GM19468 (cell line): ENCODE results near the gene SPO11.

Source experiments
- ATAC-seq: cut with Tn5 transposase; IDR thresholded peaks from one replicate; pipeline ENCODE4 v1.9.1; 2021; ENCODE audit warnings: mild to moderate bottlenecking, moderate library complexity, moderate number of reproducible peaks; ENCODE audit not compliant: unreplicated experiment; ENCODE audit errors: extremely low read depth

The SPO11 gene

GRCh38 chr20:57387945-57388371, 58.4 kb downstream of the SPO11 start:
- no peak for ATAC-seq

- ATAC-seq = no peak
Observed at GRCh38 chr20:57388953-57389694, 59.5 kb downstream of the SPO11 start.

- no peak for ATAC-seq
Observed at GRCh38 chr20:57389695-57390603, 60.3 kb downstream of the SPO11 start.

- ATAC-seq = no peak
Observed at GRCh38 chr20:57390604-57391438, 61.2 kb downstream of the SPO11 start, which contains the start of gene RBM38. Gene RBM38, plus strand, starts transcription at chr20:57391396. Its CDS starts 186 bp downstream, at chr20:57391582.

GRCh38 chr20:57391439-57392301, 62.1 kb downstream of the SPO11 start:
- ATAC-seq = no peak

GRCh38 chr20:57392512-57393271, 63.1 kb downstream of the SPO11 start:
- ATAC-seq = no peak
